SK-MEL-5 (cell line): ENCODE results near the gene PDE4B. TPM values are rescaled to one million over a fixed set of nuclear protein-coding genes. Genes with fewer than 3 reads are reported as not detected.
"Not testable (repeated sequence)": the region's sequence is repeated elsewhere in the genome, so short reads cannot be mapped to it uniquely, and the experiment has no call there.

Experiments
- DNase-seq: peaks from one replicate; pipeline ENCODE4 v3.0.0-alpha.2; 2016; ENCODE audit warnings: low read depth, low spot score
- in situ Hi-C: cut with HindIII; loops from 2 replicates; pipeline ENCODE4 v1.10.0; 2016; ENCODE audit warnings: low sequenced_read_pairs, high pct_unique_total_duplicates, low pct_unique_long_range_greater_than_20kb
- total RNA-seq: library from RNA; depleted of rRNA; stranded (reverse); fragments of >200 nt; shearing (Covaris generic); gene quantifications from 2 replicates; pipeline ENCODE4 v1.2.3, GENCODE V29; 2014

PDE4B gene
- total RNA-seq, 1 experiment from 2014 or later: 26.1 TPM

GRCh38 chr1:66302184-66302742 lies 509.6 kb downstream of the PDE4B start:
- in situ Hi-C loops: no loop called here
- DNase-seq: no peak

GRCh38 chr1:66302815-66303214 lies 510.1 kb downstream of the PDE4B start:
- no peak for DNase-seq
- in situ Hi-C loops: no loop called here

GRCh38 chr1:66303646-66304045 lies 511.0 kb downstream of the PDE4B start:
- DNase-seq: no peak
- in situ Hi-C loops: no loop called here

GRCh38 chr1:66304128-66304527 lies 511.4 kb downstream of the PDE4B start:
- in situ Hi-C loops: no loop called here

GRCh38 chr1:66305927-66306326 lies 513.2 kb downstream of the PDE4B start:
- in situ Hi-C loops: no loop called here
- no peak for DNase-seq

More at GRCh38 chr1:66304128-66304527, 511.4 kb downstream of the PDE4B start:
- DNase-seq: no peak

- in situ Hi-C loops: no loop called here
- no peak for DNase-seq
Measured at GRCh38 chr1:66309006-66309741, 516.5 kb downstream of the PDE4B start.

- in situ Hi-C loops: no loop called here
- no peak for DNase-seq
Measured at GRCh38 chr1:66311092-66311491, 518.4 kb downstream of the PDE4B start.

GRCh38 chr1:66311628-66312027 lies 518.9 kb downstream of the PDE4B start:
- in situ Hi-C loops: no loop called here
- DNase-seq: no peak

- in situ Hi-C loops: no loop called here
- DNase-seq: no peak
Measured at GRCh38 chr1:66312271-66312990, 519.7 kb downstream of the PDE4B start.

- in situ Hi-C loops: no loop called here
- no peak for DNase-seq
Measured at GRCh38 chr1:66313429-66313828, 520.7 kb downstream of the PDE4B start.

GRCh38 chr1:66315671-66316070 lies 523.0 kb downstream of the PDE4B start:
- in situ Hi-C loops: no loop called here
- no peak for DNase-seq

- no peak for DNase-seq
- in situ Hi-C loops: no loop called here
Measured at GRCh38 chr1:66316464-66317247, 524.0 kb downstream of the PDE4B start.

- DNase-seq: no peak
- in situ Hi-C loops: no loop called here
Measured at GRCh38 chr1:66317248-66317515, 524.5 kb downstream of the PDE4B start.

- DNase-seq: no peak
- in situ Hi-C loops: no loop called here
Measured at GRCh38 chr1:66320231-66320630, 527.5 kb downstream of the PDE4B start.

- in situ Hi-C loops, DNase-seq: not testable (repeated sequence)
Measured at GRCh38 chr1:66322462-66322861, 529.8 kb downstream of the PDE4B start.

- in situ Hi-C loops: no loop called here
- DNase-seq: no peak
Measured at GRCh38 chr1:66323958-66324625, 531.4 kb downstream of the PDE4B start.

- in situ Hi-C loops: no loop called here
- no peak for DNase-seq
Measured at GRCh38 chr1:66325594-66326380, 533.1 kb downstream of the PDE4B start.
